Ectodermal cell (in vitro differentiated cells): ENCODE measurements around the gene MAP2K7.

Experiments used
- H3K27ac ChIP-seq: 2 replicates; pipeline ENCODE4 v1.7.0; 2013; ENCODE audit warnings: mild to moderate bottlenecking, low read depth, low read length; ENCODE audit not compliant: insufficient read depth, poor library complexity, severe bottlenecking
- H3K27me3 ChIP-seq: 2 replicates; pipeline ENCODE4 v1.7.0; 2013; ENCODE audit warnings: mild to moderate bottlenecking, low read length; ENCODE audit not compliant: insufficient read depth, control insufficient read depth, poor library complexity, severe bottlenecking
- H3K36me3 ChIP-seq: one replicate; pipeline ENCODE4 v1.7.0; 2013; ENCODE audit warnings: low read length; ENCODE audit not compliant: control insufficient read depth, insufficient read depth
- H3K4me1 ChIP-seq: one replicate; pipeline ENCODE4 v1.7.0; 2013; ENCODE audit warnings: low read length; ENCODE audit not compliant: control insufficient read depth, insufficient read depth
- H3K4me3 ChIP-seq: 2 replicates; pipeline ENCODE4 v1.7.0; 2013; ENCODE audit warnings: low read depth, low read length, control low read depth; ENCODE audit not compliant: insufficient read depth
- H3K9me3 ChIP-seq: 2 replicates; pipeline ENCODE4 v1.7.0; 2013; ENCODE audit warnings: mild to moderate bottlenecking, low read length, moderate library complexity; ENCODE audit not compliant: control insufficient read depth
- WGBS, 2 experiments: methylation state at CpG; one replicate each; pipeline ENCODE4 v1.1.7; 2013; ENCODE audit warnings: missing lambda C conversion rate in 2 of 2; 5-methylcytosine and 5-hydroxymethylcytosine counted together

MAP2K7 gene

DNA sequence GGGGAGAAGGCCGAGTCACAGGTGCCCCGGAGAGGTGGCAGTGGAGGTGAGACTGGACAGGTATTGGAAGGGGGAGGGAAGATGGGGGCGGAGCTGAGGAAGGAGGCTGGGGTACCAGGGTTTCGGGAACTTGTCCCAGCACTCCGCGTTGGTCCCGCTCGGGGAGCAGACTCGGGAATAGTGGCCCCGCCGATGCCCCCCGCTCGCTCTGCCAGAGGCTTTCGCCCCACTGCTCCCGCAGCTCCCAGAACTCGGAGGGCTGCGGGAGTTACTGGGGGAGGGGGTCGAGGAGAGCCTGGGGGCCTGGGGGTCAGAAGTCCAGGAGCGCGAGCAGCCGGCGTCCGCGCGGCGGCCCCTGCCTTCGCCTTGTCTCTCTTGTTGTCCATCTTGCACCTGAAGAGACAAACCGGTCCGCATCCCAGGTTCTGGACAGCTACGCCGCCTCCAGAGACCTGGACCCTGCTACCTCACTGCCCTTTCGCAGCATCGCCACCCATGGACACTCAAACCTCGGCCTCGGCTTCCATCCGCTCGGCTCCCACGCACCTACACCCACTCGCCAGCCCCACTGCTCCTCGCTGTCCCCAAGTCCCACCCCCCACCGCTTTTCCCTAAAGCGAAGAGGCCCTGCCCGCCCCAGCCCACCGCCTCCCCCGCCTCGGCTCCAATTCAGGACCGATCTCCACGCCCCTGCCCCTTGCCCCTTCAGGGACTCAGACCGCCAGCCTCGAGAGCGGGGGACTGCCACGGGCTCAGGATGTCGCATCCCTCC lies 30.2 kb upstream of the MAP2K7 start:
- 26% methylated on average over 53 of the region's 53 CpGs for WGBS, 2 experiments
- H3K27ac ChIP-seq = no peak overlapping the region
- peaks cover 11% of the 10 kb centered on the region for H3K27me3 ChIP-seq
- peak overlapping the region; percentile 75 for H3K4me3 ChIP-seq
- H3K4me1 ChIP-seq = peaks cover 9% of the 10 kb centered on the region
- no peaks in the 10 kb centered on the region for H3K9me3 ChIP-seq
- no peaks in the 10 kb centered on the region for H3K36me3 ChIP-seq

DNA sequence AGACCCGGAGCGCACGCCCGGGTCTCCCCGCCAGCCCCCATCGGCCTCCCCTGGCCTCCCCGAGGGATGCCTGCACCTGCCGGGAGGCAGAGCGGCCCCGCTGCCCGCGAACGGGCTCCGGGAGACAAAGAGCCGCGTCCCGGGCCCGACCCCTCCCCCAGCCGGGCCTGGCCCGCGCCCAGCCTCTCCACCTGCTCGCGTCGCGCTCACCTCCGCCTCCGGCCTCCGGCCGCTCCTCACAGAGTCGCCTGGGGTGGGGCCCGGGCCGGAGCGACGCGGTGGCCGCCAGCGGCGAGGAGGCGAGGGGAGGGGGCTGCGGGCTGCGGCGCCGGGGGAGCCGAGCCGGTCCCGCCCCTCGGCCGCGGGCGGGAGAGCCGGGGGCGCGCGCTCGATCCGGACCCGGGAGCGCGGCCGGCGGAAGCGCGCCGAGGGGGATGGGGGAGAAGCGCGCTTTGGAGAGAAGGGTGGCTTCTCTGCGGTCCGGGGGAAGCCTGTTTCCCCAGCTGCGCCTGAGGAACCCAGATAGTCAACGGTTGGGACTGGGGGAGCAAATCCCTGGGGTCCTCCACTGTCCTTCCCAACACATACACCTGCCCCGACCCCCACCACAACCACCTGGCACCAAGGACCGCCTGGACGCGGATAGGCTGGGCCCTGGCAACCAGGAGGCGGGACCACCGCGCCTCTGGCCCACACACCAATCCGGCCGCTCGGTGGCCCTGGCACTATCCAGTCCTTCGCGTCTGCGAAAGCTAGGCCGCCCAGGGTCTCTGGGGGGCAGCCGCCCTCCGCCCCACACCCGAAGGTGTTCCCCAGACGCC lies 29.4 kb upstream of the MAP2K7 start, which contains the start of gene PRR36:
Gene PRR36 (minus strand): TSS at position 315 of the 821 bp plus-strand sequence. CDS start 701 bp downstream, outside the sequence.
- peaks cover 11% of the 10 kb centered on the region for H3K27me3 ChIP-seq
- H3K36me3 ChIP-seq = no peaks in the 10 kb centered on the region
- H3K27ac ChIP-seq = no peak within 1 kb of the TSS
- peak within 1 kb of the TSS; percentile 75 for H3K4me3 ChIP-seq
- H3K9me3 ChIP-seq = no peaks in the 10 kb centered on the region
- H3K4me1 ChIP-seq = peaks cover 8% of the 10 kb centered on the region
- 0 to 1% methylated on average over 88 of the region's 88 CpGs for WGBS, 2 experiments

DNA sequence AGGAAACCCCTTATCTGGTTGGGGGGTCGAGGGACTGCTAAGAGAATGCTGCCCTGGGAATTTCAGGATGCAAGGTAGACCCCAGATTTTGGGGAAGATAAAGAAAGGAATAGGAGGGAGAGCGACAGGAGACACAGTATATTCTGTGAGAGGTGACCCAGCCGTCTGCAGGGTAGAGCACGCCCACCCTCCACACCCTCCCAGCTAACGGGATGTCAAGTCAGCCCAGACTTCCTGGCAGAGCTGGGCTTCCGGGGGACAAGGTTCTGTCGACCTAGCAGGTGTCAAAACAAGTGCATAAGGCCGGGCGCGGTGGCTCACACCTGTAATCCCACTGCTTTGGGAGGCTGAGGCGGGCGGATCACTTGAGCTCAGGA lies 28.8 kb upstream of the MAP2K7 start:
- peak overlapping the region; percentile 75 for H3K4me3 ChIP-seq
- WGBS, 2 experiments = 53 to 58% methylated on average over 12 of the region's 12 CpGs
- peaks cover 11% of the 10 kb centered on the region for H3K27me3 ChIP-seq
- peaks cover 8% of the 10 kb centered on the region for H3K4me1 ChIP-seq
- no peaks in the 10 kb centered on the region for H3K36me3 ChIP-seq
- no peaks in the 10 kb centered on the region for H3K9me3 ChIP-seq
- H3K27ac ChIP-seq = no peak overlapping the region

DNA sequence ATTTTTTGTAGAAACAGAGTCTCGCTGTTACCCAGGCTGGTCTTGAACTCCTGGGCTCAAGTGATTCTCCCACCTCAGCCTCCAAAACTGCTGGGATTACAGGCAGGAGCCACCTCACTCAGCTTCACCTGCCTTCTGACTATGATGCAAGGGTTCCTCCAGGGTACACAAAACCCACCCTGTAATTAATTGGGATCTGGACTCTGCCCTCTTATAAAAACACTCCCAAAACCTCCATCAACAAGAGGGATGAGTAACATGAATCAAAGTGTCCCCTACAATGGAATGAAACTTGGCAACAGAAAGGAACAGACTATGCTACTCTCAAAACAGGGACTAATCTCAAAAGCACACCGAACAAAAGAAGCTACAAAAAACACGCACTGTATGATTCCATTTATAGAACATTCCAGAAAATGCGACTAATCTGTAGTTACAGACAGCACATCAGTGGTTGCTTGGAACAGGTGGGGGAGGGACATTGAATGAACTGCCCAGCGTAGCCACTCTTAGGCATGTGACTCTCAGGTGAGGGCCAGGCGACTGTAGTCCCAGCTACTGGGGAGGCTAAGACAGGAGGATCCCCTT lies 26.3 kb upstream of the MAP2K7 start:
- peaks cover 11% of the 10 kb centered on the region for H3K27me3 ChIP-seq
- H3K27ac ChIP-seq = no peak overlapping the region
- H3K9me3 ChIP-seq = no peaks in the 10 kb centered on the region
- no peaks in the 10 kb centered on the region for H3K4me1 ChIP-seq
- no peaks in the 10 kb centered on the region for H3K36me3 ChIP-seq
- 92 to 93% methylated on average over 6 of the region's 6 CpGs for WGBS, 2 experiments
- no peak overlapping the region for H3K4me3 ChIP-seq

DNA sequence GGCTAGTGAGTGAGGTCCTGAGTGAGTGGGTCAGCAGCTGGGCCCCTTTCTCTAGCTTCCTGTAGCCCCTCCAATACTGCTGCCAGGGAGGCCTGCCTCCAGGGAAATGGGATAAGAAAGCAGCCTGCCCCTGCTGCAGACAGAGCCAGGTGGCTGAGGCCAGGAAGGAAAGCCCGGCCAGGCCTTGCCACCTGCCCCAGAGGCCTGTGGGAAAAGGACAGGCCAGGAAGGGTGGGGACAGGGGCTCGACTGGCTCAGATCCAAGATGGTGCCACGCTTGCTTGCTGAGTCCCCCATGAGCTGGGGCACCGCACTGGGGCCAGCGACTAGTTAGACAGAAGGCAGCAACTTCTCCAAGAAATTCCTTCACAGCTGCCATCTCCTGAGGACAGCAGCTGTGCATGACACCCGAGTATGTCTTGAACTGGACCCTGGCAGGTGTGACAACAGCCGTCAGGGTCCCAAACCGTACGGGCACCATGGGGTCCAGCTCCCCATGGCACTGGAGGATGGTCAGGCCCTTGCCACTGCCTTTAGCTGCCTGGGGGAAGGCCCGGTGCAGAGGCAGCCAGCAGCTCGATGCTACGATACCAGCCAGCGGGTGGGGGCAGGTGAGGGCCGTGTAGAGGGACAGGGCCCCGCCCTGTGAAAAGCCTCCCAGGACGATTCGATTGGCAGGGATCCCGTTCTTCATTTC lies 24.4 kb upstream of the MAP2K7 start:
- 91 to 92% methylated on average over 18 of the region's 18 CpGs for WGBS, 2 experiments
- no peaks in the 10 kb centered on the region for H3K4me1 ChIP-seq
- no peak overlapping the region for H3K4me3 ChIP-seq
- H3K27ac ChIP-seq = no peak overlapping the region
- H3K36me3 ChIP-seq = no peaks in the 10 kb centered on the region
- H3K9me3 ChIP-seq = no peaks in the 10 kb centered on the region
- no peaks in the 10 kb centered on the region for H3K27me3 ChIP-seq

DNA sequence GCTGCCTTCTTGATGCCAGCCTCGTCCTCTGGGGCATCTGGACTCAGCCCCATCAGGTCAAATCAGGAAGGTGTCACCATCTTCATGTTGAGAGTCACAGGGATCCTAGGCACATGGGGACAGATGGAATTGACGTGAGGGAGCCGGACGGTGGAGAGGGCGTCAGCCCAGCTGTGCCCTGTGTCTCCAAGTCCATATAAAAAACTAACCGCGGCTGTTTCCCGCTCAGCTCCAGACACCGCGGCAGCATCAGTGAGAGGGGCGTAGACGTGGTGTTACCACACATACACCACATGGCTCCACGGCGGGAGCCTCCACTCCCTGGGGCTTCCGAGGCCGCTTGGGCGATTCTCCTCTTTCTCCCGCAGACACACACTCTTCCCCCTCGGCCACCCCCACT lies 23.8 kb upstream of the MAP2K7 start:
- Histone ChIP-seq H3K27me3 (no peaks in the 10 kb centered on the region), H3K27ac (no peak overlapping the region), H3K9me3 (no peaks in the 10 kb centered on the region), H3K4me1 (no peaks in the 10 kb centered on the region), H3K4me3 (no peak overlapping the region), H3K36me3 (no peaks in the 10 kb centered on the region)
- 92 to 94% methylated on average over 16 of the region's 19 CpGs for WGBS, 2 experiments

DNA sequence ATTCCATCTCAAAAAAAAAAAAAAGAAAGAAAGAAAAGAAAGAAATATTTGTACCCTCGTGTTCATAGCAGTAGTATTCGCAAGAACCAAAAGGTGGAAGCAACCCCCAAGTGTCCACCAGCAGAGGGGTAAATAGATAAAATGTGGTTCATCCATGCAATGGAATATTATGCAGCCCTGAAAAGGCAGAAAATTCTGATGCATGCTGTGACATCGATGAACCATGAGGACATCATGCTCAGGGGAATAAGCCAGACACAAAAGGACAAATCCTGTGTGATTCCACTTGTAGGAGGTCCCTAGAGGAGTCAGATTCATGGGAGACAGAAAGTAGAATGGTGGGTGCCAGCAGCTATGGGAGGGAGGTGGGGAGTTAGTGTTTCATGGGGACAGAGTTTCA lies 21.8 kb upstream of the MAP2K7 start:
- Histone ChIP-seq H3K36me3 (no peaks in the 10 kb centered on the region), H3K4me3 (no peak overlapping the region), H3K4me1 (no peaks in the 10 kb centered on the region), H3K27ac (no peak overlapping the region), H3K27me3 (no peaks in the 10 kb centered on the region), H3K9me3 (no peaks in the 10 kb centered on the region)
- 91 to 95% methylated on average over 3 of the region's 3 CpGs for WGBS, 2 experiments

DNA sequence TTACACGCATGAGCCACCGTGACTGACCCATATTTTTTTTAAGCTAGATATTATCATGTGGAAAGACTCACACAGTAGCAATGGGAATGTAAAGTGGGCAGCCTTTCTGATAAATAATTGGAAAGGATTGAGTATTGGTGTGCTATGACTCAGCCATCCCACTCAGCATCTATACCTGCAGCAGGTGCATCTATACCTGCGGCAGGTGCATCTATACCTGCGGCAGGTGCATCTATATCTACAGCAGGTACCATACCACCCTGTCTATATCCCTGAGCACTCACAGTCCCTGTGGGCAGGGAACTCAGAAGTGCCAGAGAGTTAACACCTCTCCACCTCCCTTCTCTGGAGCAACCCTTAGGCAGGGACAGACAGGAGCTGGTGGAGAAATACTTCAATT lies 20.6 kb upstream of the MAP2K7 start:
- H3K4me1 ChIP-seq = no peaks in the 10 kb centered on the region
- H3K36me3 ChIP-seq = no peaks in the 10 kb centered on the region
- H3K4me3 ChIP-seq = no peak overlapping the region
- 89 to 96% methylated on average over 4 of the region's 4 CpGs for WGBS, 2 experiments
- H3K27me3 ChIP-seq = peaks cover 9% of the 10 kb centered on the region
- no peaks in the 10 kb centered on the region for H3K9me3 ChIP-seq
- H3K27ac ChIP-seq = no peak overlapping the region

DNA sequence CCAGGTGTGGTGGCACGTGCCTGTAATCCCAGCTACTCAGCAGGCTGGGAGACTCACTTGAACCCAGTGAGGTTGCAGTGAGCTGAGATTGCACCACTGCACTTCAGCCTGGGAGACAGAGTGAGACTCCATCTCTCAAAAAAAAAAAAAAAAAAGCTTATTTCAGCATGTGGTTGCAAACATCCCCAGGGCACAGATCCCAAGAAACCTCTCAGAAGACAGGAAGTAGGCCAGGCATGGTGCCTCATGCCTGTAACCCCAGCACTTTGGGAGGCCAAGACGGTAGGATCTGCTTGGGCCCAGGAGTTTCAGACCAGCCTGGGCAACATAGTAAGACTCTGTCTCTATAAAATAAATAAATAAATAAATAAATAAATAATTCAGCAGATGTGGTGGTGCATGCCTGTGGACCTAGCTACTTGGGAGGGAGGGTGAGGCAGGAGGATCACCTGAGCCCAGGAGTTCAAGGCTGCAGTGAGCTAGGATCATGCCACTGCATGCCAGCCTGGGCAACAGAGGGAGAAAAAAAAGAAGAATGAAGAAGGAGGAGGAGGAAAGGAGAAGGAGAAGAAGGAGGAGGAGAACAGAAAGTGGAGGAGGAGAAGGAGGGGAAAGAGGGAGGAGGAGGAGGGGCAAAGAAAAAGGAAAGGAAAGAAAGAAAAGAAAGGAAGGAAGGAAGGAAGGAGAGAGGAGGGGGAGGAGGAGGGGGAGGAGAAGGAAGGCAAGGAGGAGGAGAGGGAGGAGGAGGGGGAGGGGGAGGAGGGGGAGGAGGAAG lies 19.7 kb upstream of the MAP2K7 start:
- H3K27ac ChIP-seq = no peak overlapping the region
- 74 to 89% methylated on average over 2 of the region's 2 CpGs for WGBS, 2 experiments

More for the DNA sequence above, 19.7 kb upstream of the MAP2K7 start:
- Histone ChIP-seq H3K9me3 (no peaks in the 10 kb centered on the region), H3K4me1 (no peaks in the 10 kb centered on the region), H3K36me3 (no peaks in the 10 kb centered on the region), H3K27me3 (peaks cover 18% of the 10 kb centered on the region), H3K4me3 (no peak overlapping the region)
